ENCODE measurements around the gene ERCC6L. TPM values are rescaled to one million over a fixed set of nuclear protein-coding genes. Genes with fewer than 3 reads are reported as not detected.
A peak's percentile ranks its signal among the peaks of the same experiment; 100 is the strongest.

ERCC6L gene
- total and polyA plus RNA-seq, 2 of the 4 experiments (the other 2 are of a cell fraction) = 2.3 to 5.4 TPM

- Histone ChIP-seq H3K4me1 (ENCODE audit: control insufficient read depth, insufficient read depth, low read length) (peaks cover 32% of the 10 kb centered on the region), H2AFZ (replicated peaks; ENCODE audit: low read length, poor library complexity) (no peak overlapping the region), H2BK120ac (ENCODE audit: low read depth, low read length) (no peak overlapping the region), H2BK5ac (ENCODE audit: low read depth, low read length, poor library complexity, severe bottlenecking) (no peak overlapping the region), H4K5ac (ENCODE audit: low read depth, low read length) (no peak overlapping the region), H3K27me3 (ENCODE audit: control insufficient read depth, insufficient read depth, low read length) (no peaks in the 10 kb centered on the region), H3K23ac (ENCODE audit: low read depth, low read length) (no peak overlapping the region), H3K79me1 (ENCODE audit: low read depth in 1 of 2, low read length in 2 of 2) (peaks cover 24 to 70% of the 10 kb centered on the region in 2 experiments), H3K9me3 (ENCODE audit: control insufficient read depth, insufficient read depth, low read length) (no peaks in the 10 kb centered on the region), H4K91ac (ENCODE audit: insufficient read depth, low read depth, low read length) (no peak overlapping the region), H3K4ac (ENCODE audit: low read depth, low read length) (no peak overlapping the region), H2BK20ac (ENCODE audit: low read depth, low read length) (no peak overlapping the region), H4K8ac (ENCODE audit: low read depth in 2 of 2, low read length in 2 of 2) (no peak overlapping the region), H3K4me2 (ENCODE audit: low read depth, low read length) (no peak overlapping the region), H3K9ac (ENCODE audit: low read depth, low read length) (no peak overlapping the region), H3K14ac (replicated peaks; ENCODE audit: low read depth, low read length) (no peak overlapping the region), H3K36me3 (ENCODE audit: control insufficient read depth, insufficient read depth, low read length) (peaks cover 55% of the 10 kb centered on the region), H2AK5ac (ENCODE audit: low read depth, low read length) (no peak overlapping the region), H2AK9ac (replicated peaks; ENCODE audit: low read depth, low read length, poor library complexity) (no peak overlapping the region), H2BK15ac (ENCODE audit: low read depth, low read length) (no peak overlapping the region), H3K27ac (ENCODE audit: insufficient read depth, low read length) (no peak overlapping the region), H3K18ac (ENCODE audit: low read depth, low read length) (no peak overlapping the region), H3K9me1 (ENCODE audit: insufficient read depth, low read length) (peaks cover 32% of the 10 kb centered on the region), H3K56ac (ENCODE audit: extremely low read depth, insufficient read depth, low read length) (no peak overlapping the region), H4K20me1 (ENCODE audit: insufficient read depth, low read length) (peaks cover 86% of the 10 kb centered on the region), H3K4me3 (ENCODE audit: insufficient read depth, low read depth, low read length) (no peak overlapping the region)
- TF ChIP-seq RFX5 (IDR thresholded peaks at IDR 0.05; ENCODE audit: low read depth, low read length) (no peak), NFE2L2 (IDR thresholded peaks at IDR 0.05; ENCODE audit: low read depth, low read length) (peak; percentile 21; the same call in 1 of the 2 replicates), RCOR1 (IDR thresholded peaks at IDR 0.05; ENCODE audit: insufficient replicate concordance, low read length) (no peak), FOS (IDR thresholded peaks at IDR 0.05; ENCODE audit: low read depth, low read length) (0 out of 2 replicates have a peak, but pooled peaks have one; percentile 11)
- dilution Hi-C loops (cut with HindIII; ENCODE audit: low sequenced_read_pairs, unreplicated experiment) (no loop called here), intact Hi-C loops (cut with micrococcal nuclease) (no loop called here), in situ Hi-C loops (cut with MboI; ENCODE audit: low sequenced_read_pairs) (no loop called here)
- DNase-seq (peak; percentile 76), ATAC-seq (ENCODE audit: low read depth) (no peak)
- ChIA-PET CTCF (no interaction called here), POLR2A (ENCODE audit: unreplicated experiment) (no interaction called here)
- BruUV-seq (replicated peaks) = no TSS peak
- WGBS, 2 experiments (ENCODE audit: extremely low coverage in 2 of 2, insufficient read length in 1 of 2) = no CpG with 5 or more reads among the region's 3 CpGs
Observed at GRCh38 chrX:72272868-72273267, 34.0 kb upstream of the ERCC6L start.

Measured in IMR-90 (cell line).